ENCODE data around the gene CRACR2A. TPM values are rescaled to one million over a fixed set of nuclear protein-coding genes. Genes with fewer than 3 reads are reported as not detected.

CRACR2A gene
- total RNA-seq, 1 experiment from 2014 or later, result not detected

DNA sequence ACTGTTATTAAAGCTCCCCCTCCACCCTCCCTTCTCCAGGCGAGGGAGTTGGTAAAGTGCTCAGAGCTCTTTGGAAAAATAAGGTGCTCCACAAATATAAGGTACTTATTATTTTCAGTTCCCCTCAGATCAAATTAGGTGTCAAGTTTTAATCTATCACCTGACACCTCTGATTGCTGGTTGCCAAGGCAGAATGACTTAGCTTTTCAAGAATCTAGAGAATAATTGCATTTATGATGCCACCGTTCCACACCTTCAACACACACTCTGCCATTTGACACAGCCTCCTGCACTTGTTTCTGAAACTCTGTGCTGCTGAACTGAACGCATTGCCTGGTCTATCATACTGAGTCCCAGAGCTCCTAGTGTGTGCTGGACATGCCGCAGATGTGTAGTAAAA is 128.6 kb downstream of the CRACR2A start:
- H3K27me3 Mint-ChIP-seq (ENCODE audit: insufficient read depth, unreplicated experiment), result peaks cover 12% of the 10 kb centered on the region
- no peaks in the 10 kb centered on the region for H3K9me3 Mint-ChIP-seq (ENCODE audit: unreplicated experiment)
- H3K4me1 Mint-ChIP-seq (ENCODE audit: insufficient read depth, unreplicated experiment), result peaks cover 5% of the 10 kb centered on the region
- no peak for DNase-seq (ENCODE audit: unreplicated experiment)
- BruUV-seq (replicated peaks), result no TSS peak
- intact Hi-C loops (cut with micrococcal nuclease), result no loop called here
- no peaks in the 10 kb centered on the region for H3K36me3 Mint-ChIP-seq (ENCODE audit: insufficient read depth, unreplicated experiment)
- CTCF ChIA-PET, result interaction anchor here (0.6 to 1.7 kb wide), 2 partner anchors 215 to 324 kb away, joined by 4 to 5 read pairs; no protein-coding TSS in a partner anchor
- TF ChIP-seq, protein P1, sequence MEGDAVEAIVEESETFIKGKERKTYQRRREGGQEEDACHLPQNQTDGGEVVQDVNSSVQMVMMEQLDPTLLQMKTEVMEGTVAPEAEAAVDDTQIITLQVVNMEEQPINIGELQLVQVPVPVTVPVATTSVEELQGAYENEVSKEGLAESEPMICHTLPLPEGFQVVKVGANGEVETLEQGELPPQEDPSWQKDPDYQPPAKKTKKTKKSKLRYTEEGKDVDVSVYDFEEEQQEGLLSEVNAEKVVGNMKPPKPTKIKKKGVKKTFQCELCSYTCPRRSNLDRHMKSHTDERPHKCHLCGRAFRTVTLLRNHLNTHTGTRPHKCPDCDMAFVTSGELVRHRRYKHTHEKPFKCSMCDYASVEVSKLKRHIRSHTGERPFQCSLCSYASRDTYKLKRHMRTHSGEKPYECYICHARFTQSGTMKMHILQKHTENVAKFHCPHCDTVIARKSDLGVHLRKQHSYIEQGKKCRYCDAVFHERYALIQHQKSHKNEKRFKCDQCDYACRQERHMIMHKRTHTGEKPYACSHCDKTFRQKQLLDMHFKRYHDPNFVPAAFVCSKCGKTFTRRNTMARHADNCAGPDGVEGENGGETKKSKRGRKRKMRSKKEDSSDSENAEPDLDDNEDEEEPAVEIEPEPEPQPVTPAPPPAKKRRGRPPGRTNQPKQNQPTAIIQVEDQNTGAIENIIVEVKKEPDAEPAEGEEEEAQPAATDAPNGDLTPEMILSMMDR (IDR thresholded peaks at IDR 0.05; ENCODE audit: unreplicated experiment), result no peak
- no peak overlapping the region for H3K4me3 Mint-ChIP-seq (ENCODE audit: unreplicated experiment)
- H3K27ac Mint-ChIP-seq (ENCODE audit: low read depth, unreplicated experiment), result no peak overlapping the region
- POLR2A ChIA-PET, result no interaction called here

DNA sequence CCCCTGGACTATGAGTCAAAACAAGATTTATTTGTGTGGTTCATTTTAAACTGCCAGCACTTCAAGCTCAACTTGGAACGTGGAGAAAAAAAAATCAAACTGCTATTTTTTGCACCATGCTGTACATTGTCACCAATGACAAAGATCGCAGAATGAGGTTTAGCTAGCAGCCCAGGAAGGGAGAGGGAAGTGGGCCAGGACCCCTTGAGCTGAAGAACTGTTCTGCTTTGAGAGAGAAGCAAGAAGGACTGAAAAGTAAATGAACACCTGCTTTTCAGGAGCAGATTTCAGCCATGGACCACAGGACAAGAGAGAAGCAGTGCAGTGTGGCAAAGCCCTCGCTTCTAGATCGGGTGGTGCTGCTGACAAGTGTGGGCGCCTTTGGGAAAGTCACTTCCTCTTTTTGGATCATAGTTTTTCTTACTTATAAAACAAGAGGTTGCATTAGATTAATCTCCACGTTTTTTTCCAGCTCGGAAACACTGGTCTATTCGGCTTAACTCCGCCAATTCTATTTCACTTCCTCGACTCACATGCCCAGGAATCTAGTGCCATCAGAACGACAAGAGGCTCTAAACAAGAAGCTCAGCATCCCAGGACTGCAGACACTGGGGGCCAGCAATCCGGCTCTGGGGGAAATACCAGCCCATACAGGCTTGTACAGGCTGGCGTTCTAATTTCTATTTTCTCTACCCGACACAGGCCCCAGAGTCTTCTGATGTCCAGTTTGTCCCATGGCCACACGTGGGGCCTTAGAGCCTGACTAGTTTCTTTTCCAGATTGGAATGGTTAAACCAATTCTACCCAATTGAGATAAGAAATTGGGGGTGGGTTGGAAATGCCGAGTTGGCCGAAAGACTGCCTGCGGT is 129.9 kb downstream of the CRACR2A start:
- CTCF ChIA-PET, result interaction anchor here (0.6 to 1.0 kb wide), 4 partner anchors 16 to 607 kb away, joined by 3 read pairs; no protein-coding TSS in a partner anchor
- no peaks in the 10 kb centered on the region for H3K36me3 Mint-ChIP-seq (ENCODE audit: insufficient read depth, unreplicated experiment)

DNA sequence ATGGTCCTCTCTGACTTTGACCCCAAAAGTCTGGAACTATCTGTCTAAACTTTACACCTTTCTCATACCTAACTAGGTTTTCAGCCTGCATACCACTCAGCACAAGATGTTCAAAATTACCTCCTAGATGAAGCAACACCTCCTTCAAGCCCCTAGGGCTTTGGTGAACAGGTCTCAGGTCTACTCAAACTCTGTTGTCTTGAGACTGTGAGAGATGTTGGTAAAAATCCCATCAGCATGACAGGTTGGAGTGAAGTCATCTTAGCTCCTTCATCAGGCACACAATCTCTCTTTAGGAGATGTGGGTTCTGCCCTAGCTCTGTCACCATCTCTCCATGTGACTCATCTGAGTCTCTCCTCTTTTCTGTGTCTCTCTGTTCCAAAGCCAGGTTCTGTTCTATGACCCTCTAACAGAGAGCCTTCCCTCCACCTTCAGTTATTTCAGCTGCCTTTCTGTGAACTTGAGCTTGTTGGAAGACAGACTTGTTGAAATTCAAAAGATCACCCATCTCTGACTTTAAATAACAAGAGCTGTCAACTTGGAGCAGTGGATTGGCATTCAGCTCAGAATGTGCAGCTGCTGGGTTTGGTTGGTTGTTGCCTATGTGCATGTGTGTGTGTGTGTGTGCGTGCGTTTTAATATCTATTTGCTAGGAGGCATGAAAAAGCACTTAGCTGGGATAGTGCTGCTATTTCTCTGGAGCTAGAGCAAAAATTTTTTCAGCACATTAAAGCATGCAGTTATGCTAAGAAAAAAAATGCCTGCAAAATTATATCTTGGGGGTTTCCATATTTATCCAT is 130.7 kb downstream of the CRACR2A start:
- BruUV-seq (replicated peaks), result no TSS peak
- ChIA-PET POLR2A (interaction anchor here (0.6 kb wide), 1 partner anchor 288 kb away, joined by 6 read pairs; no protein-coding TSS in a partner anchor), CTCF (interaction anchor here (0.6 to 1.0 kb wide), 5 partner anchors 15 to 608 kb away, joined by 3 to 6 read pairs (median 3); no protein-coding TSS in a partner anchor)
- Mint-ChIP-seq H3K36me3 (ENCODE audit: insufficient read depth, unreplicated experiment) (no peaks in the 10 kb centered on the region), H3K4me1 (ENCODE audit: insufficient read depth, unreplicated experiment) (peaks cover 5% of the 10 kb centered on the region), H3K4me3 (ENCODE audit: unreplicated experiment) (no peak overlapping the region), H3K27me3 (ENCODE audit: insufficient read depth, unreplicated experiment) (no peaks in the 10 kb centered on the region), H3K27ac (ENCODE audit: low read depth, unreplicated experiment) (no peak overlapping the region), H3K9me3 (ENCODE audit: unreplicated experiment) (no peaks in the 10 kb centered on the region)
- DNase-seq (ENCODE audit: unreplicated experiment), result no peak
- TF ChIP-seq, protein P1 (IDR thresholded peaks at IDR 0.05; ENCODE audit: unreplicated experiment), result no peak
- intact Hi-C loops (cut with micrococcal nuclease), result no loop called here

More for the DNA sequence above, 129.9 kb downstream of the CRACR2A start:
- no peak for DNase-seq (ENCODE audit: unreplicated experiment)
- intact Hi-C loops (cut with micrococcal nuclease), result no loop called here
- TF ChIP-seq, protein P1 (IDR thresholded peaks at IDR 0.05; ENCODE audit: unreplicated experiment), result no peak
- POLR2A ChIA-PET, result no interaction called here
- Mint-ChIP-seq H3K4me1 (ENCODE audit: insufficient read depth, unreplicated experiment) (peaks cover 5% of the 10 kb centered on the region), H3K27me3 (ENCODE audit: insufficient read depth, unreplicated experiment) (peaks cover 5% of the 10 kb centered on the region), H3K27ac (ENCODE audit: low read depth, unreplicated experiment) (no peak overlapping the region), H3K9me3 (ENCODE audit: unreplicated experiment) (no peaks in the 10 kb centered on the region), H3K4me3 (ENCODE audit: unreplicated experiment) (no peak overlapping the region)
- no TSS peak for BruUV-seq (replicated peaks)

DNA sequence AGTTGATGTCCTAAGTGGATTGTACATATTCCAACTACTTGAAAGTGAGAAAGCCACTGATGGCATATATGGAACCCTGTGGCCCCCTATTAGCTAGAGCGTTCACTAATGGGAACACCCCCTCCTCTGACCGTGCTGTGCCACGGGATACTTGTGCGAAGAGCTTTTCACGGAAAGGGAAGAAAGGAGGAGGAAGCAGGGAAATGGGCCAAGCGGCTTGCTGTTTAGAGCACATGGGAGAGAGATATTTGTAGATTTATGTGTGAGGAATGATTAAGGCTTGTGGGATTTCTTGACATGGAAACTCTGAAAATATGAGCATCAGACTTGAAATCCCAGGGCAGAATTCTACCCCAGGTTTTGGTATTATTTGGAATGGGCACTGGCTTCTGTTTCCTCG is 132.1 kb downstream of the CRACR2A start:
- BruUV-seq (replicated peaks), result no TSS peak
- TF ChIP-seq, protein P1 (IDR thresholded peaks at IDR 0.05; ENCODE audit: unreplicated experiment), result no peak
- ChIA-PET POLR2A (interaction anchor here (1.3 kb wide), 1 partner anchor 21 kb away, joined by 3 read pairs; no protein-coding TSS in a partner anchor), CTCF (no interaction called here)
- Mint-ChIP-seq H3K27ac (ENCODE audit: low read depth, unreplicated experiment) (no peak overlapping the region), H3K27me3 (ENCODE audit: insufficient read depth, unreplicated experiment) (no peaks in the 10 kb centered on the region), H3K9me3 (ENCODE audit: unreplicated experiment) (no peaks in the 10 kb centered on the region), H3K4me1 (ENCODE audit: insufficient read depth, unreplicated experiment) (peaks cover 5% of the 10 kb centered on the region), H3K4me3 (ENCODE audit: unreplicated experiment) (no peak overlapping the region), H3K36me3 (ENCODE audit: insufficient read depth, unreplicated experiment) (no peaks in the 10 kb centered on the region)
- no peak for DNase-seq (ENCODE audit: unreplicated experiment)
- intact Hi-C loops (cut with micrococcal nuclease), result no loop called here

Data from MCF 10A (cell line).